Stimulated activated CD4-positive, alpha-beta T cell treated with anti-CD3 and anti-CD28 coated beads, Interleukin-2, amount 100 ng/mL, for 4 hours (primary cell): ENCODE data around the gene TMPRSS3.

Experiments
- DNase-seq: peaks from one replicate; pipeline ENCODE4 v3.0.0-alpha.2; 2020; ENCODE audit warnings: low read depth

TMPRSS3 gene

GRCh38 chr21:42331660-42332059, 64.2 kb downstream of the TMPRSS3 start:
- no peak for DNase-seq

- DNase-seq: no peak
Observed at GRCh38 chr21:42330380-42331371, 65.2 kb downstream of the TMPRSS3 start.

- DNase-seq: no peak
Observed at GRCh38 chr21:42324896-42325295, 71.0 kb downstream of the TMPRSS3 start.
